ENCODE data around the gene SPTBN4.
A peak's percentile ranks its signal among the peaks of the same experiment; 100 is the strongest.

Gene SPTBN4

DNA sequence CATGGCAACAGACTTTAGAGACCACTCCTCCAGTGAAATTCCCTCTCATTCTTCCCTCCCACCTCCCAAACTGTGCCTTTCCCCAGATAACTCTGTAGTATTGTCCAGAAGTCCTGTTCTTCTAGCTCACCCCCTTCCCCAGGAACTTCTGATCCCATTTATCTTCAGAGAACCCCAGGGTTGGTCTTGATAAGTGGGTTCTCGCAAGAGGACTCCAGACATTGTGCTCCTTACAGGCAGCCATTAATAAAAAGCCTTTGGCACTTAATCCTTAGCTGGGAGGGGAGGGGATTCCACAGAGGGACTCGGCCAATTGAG is 136.2 kb downstream of the SPTBN4 start:
- DNase-seq (ENCODE audit: low read depth in 2 of 2), result no peak

- peak; percentile 77 to 78 for DNase-seq (ENCODE audit: low read depth in 2 of 2)
Measured at GRCh38 chr19:40603389-40604170, 136.8 kb downstream of the SPTBN4 start.

DNA sequence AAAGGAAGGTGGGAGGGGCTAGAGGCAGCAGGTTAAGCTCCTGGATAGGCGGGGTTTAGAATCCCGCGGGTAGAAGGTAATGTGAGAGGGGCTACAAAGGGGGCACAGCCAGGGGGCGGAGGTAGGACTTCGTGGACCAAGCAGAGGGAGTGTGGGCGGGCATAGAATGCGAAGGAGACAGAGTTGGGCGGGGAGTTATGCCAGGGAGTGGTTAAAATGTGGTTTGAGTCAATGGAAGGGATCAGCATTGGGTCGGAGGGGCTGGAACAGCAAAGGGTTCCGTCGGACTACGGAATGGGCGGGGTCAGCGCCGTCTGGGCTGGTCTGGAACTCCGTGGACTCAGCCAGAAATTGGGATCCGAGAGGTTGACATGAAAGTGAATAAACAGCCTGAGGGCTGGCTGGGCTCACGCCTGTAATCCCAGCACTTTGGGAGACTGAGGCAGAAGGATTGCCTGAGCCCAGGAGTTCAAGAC is 137.4 kb downstream of the SPTBN4 start:
- DNase-seq (ENCODE audit: low read depth in 2 of 2), result no peak

GRCh38 chr19:40604647-40605215 is 137.9 kb downstream of the SPTBN4 start:
- no peak for DNase-seq (ENCODE audit: low read depth in 2 of 2)

DNA sequence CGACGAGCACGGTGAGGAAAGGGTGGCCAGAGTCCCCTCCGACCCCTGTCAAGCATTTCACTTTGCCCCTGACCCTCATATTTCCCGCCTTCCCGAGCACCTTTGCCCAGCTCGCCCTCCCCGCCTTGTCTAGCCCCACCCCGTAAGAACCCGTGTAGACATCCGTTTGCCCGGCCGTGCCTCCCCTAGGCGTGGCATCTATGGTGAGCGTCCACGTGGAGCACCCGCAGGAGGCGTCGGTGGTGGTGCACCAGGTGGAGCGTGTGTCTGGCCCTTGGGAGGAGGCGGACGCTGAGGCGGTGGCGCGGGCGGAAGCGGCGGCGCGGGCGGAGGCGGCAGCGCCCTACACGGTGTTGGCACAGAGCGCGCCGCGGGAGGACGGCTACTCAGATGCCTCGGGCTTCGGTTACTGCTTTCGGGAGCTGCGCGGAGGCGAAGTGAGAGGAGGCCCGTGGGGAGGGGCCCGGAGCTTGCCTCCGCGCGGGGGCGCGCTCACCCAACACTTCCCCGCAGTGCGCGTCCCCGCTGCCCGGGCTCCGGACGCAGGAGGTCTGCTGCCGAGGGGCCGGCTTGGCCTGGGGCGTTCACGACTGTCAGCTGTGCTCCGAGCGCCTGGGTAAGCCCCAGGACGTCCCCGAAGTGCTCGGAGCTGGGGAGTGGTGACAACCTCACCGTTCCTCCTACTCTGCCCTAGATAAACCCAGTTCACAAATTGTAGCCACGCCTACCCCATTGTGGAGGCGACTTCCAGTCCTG is 138.6 kb downstream of the SPTBN4 start:
- DNase-seq (ENCODE audit: low read depth in 2 of 2), result no peak

GRCh38 chr19:40607311-40608239 is 140.8 kb downstream of the SPTBN4 start:
- DNase-seq (ENCODE audit: low read depth in 2 of 2), result no peak

- no peak for DNase-seq (ENCODE audit: low read depth in 2 of 2)
Measured at GRCh38 chr19:40608240-40608621, 141.4 kb downstream of the SPTBN4 start.

DNA sequence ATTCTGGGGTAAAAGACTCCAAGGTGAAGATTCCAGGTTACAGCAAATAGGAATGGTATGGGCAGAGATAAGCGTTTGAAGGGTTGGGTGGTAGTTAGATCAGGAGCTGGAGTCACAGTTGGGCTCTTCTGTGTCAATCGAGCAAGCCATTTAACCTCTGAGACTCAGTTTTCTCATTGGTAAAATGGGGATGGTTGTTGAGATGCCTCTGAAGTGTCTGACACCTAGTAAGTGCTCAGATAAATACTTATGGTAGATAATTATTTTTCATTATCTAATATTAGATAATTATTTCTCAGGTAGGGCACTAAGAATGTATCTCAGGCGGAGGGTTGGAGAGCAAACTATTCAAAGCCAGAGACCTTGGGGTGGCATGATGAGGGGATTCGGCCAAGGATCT is 142.2 kb downstream of the SPTBN4 start:
- DNase-seq (ENCODE audit: low read depth in 2 of 2), result no peak

DNA sequence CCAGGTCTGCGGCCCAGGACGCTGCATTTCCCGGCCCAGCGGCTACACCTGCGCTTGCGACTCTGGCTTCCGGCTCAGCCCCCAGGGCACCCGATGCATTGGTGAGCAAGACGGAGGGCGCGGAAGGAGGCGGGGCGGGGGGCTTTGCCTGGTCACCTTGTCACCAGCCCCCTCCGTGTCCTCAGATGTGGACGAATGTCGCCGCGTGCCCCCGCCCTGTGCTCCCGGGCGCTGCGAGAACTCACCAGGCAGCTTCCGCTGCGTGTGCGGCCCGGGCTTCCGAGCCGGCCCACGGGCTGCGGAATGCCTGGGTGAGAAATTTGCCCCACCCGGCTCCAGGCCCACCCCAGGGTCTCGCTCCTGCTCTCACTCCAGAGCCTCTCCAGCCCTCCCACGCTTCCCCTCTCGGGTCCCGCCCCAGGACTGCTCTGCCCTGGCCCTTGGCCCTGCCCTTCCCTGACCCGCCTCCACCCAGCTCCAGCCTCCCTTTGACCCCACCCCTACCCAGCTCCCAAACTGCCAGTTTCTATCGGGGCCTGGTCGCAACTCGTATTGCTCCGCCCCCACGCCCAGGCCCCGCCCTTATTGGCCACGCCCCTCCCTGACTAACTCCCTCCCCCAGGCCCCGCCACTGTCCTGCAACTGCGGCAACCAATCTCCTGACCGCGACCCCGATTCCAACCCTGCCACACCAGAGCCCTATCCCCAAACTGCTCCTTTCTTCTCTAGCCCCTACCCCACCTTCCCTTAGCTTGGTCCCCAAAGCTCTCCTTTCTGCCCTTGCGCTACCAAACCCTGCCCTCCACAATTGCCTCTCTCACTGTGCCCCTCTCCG is 143.0 kb downstream of the SPTBN4 start:
- no peak for DNase-seq (ENCODE audit: low read depth in 2 of 2)

- no peak for DNase-seq (ENCODE audit: low read depth in 2 of 2)
Measured at GRCh38 chr19:40610396-40611064, 143.7 kb downstream of the SPTBN4 start.

DNA sequence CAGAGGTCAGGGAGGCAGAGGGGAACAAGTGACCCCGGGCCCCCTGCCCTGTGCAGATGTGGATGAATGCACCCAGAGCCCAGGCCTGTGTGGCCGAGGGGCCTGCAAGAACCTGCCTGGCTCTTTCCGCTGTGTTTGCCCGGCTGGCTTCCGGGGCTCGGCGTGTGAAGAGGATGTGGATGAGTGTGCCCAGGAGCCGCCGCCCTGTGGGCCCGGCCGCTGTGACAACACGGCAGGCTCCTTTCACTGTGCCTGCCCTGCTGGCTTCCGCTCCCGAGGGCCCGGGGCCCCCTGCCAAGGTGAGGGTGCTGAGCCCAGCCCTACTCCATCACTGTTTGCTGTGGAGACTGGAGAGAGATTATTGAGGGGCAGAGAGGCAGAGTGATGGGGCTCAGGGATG is 144.3 kb downstream of the SPTBN4 start:
- DNase-seq (ENCODE audit: low read depth in 2 of 2), result no peak

DNA sequence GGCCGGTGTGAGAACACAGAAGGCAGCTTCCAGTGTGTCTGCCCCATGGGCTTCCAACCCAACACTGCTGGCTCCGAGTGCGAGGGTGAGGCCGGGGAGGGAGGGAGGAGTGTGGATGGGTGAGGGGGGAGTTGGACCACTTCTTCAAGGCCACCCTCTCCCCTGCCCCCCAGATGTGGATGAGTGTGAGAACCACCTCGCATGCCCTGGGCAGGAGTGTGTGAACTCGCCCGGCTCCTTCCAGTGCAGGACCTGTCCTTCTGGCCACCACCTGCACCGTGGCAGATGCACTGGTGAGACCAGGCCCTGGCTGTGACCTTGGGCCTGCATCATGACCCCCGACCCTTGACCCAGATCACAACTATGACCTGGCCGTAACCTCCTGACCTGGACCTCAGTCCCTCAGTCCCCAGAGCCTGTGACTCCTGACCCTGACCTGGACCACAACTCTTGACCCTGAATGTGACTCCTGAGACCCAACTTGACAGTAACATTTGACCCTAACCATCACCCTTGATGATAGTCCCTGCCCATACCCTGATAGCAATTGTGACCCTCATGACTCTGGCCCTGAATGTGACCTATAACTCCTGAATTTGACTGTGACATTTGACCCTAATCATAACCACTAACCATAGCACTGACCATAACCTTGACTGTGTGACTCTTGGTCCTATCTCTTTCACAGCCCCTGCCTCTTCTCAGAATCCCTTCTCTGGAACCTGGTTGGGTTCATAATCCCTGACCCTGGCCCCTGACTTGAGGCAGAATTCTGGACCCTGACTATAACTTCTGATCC is 145.3 kb downstream of the SPTBN4 start:
- DNase-seq (ENCODE audit: low read depth in 2 of 2), result no peak

- no peak for DNase-seq (ENCODE audit: low read depth in 2 of 2)
Measured at GRCh38 chr19:40612831-40613689, 146.3 kb downstream of the SPTBN4 start.

- DNase-seq (ENCODE audit: low read depth in 2 of 2), result peak; percentile 53 to 54
Measured at GRCh38 chr19:40613690-40614621, 147.2 kb downstream of the SPTBN4 start.

- DNase-seq (ENCODE audit: low read depth in 2 of 2), result peak; percentile 91 to 92
Measured at GRCh38 chr19:40614622-40615411, 148.0 kb downstream of the SPTBN4 start.

DNA sequence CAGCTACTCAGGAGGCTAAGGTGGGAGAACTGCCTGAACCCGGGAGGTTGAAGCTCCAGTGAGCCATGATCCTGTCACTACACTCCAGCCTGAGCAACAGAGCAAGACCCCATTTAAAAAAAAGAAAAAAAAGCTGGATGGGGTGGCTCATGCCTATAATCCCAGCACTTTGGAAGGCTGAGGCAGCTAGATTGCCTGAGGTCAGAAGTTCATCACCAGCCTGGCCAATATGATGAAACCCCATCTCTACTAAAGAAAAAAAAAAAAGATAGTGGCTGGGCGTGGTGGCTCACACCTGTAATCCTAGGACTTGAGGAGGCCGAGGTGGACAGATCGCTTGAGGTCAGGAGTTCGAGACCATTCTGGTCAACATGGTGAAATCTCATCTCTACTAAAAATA is 149.4 kb downstream of the SPTBN4 start:
- no peak for DNase-seq (ENCODE audit: low read depth in 2 of 2)

DNA sequence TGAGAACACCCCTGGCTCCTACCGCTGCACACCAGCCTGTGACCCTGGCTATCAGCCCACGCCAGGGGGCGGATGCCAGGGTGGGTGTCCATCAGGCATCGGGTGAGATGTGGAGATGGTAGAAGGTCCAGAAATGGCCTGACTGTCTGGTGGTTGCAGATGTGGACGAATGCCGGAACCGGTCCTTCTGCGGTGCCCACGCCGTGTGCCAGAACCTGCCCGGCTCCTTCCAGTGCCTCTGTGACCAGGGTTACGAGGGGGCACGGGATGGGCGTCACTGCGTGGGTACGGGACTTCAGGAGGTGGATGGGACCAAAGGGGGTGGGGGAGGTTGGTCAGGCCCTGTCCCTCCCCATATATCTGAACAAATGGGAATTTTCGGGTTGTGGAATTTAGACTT is 150.1 kb downstream of the SPTBN4 start:
- DNase-seq (ENCODE audit: low read depth in 2 of 2), result no peak

Measured in fibroblast of skin of left quadriceps (primary cell).